Measurements from ENCODE around the gene POLL.

Gene POLL

GRCh38 chr10:101579516-101579870 is 8.6 kb downstream of the POLL start:
- CTCF ChIA-PET = interaction anchor here (1.4 to 13.1 kb wide), 4 partner anchors 9 to 418 kb away, joined by 3 to 116 read pairs (median 6); no protein-coding TSS in a partner anchor
- DNase-seq (ENCODE audit: extremely low spot score) = no peak
- POLR2A ChIA-PET = interaction anchor here (1.4 kb wide), 1 partner anchor 16 kb away, joined by 3 read pairs; no protein-coding TSS in a partner anchor
- no peak for TF ChIP-seq CTCF (IDR thresholded peaks at IDR 0.05; ENCODE audit: control extremely low read depth, extremely low read depth, low read depth, missing control alignments)

GRCh38 chr10:101578803-101579515 is 9.1 kb downstream of the POLL start:
- no peak for DNase-seq (ENCODE audit: extremely low spot score)
- ChIA-PET POLR2A (interaction anchor here (1.4 kb wide), 1 partner anchor 17 kb away, joined by 3 read pairs; no protein-coding TSS in a partner anchor), CTCF (interaction anchor here (1.4 to 13.1 kb wide), 4 partner anchors 8 to 418 kb away, joined by 3 to 116 read pairs (median 6); partner anchors contain the start of genes DPCD and POLL)
- no peak for TF ChIP-seq CTCF (IDR thresholded peaks at IDR 0.05; ENCODE audit: control extremely low read depth, extremely low read depth, low read depth, missing control alignments)

- TF ChIP-seq CTCF (IDR thresholded peaks at IDR 0.05; ENCODE audit: control extremely low read depth, extremely low read depth, low read depth, missing control alignments) = no peak
- ChIA-PET CTCF (interaction anchor here (0.9 to 13.1 kb wide), 4 partner anchors 7 to 364 kb away, joined by 3 to 116 read pairs (median 8); partner anchors contain the start of genes DPCD and POLL), POLR2A (no interaction called here)
- no peak for DNase-seq (ENCODE audit: extremely low spot score)
Measured at GRCh38 chr10:101578192-101578591, 9.9 kb downstream of the POLL start.

- TF ChIP-seq CTCF (IDR thresholded peaks at IDR 0.05; ENCODE audit: control extremely low read depth, extremely low read depth, low read depth, missing control alignments) = no peak
- no peak for DNase-seq (ENCODE audit: extremely low spot score)
- ChIA-PET POLR2A (no interaction called here), CTCF (interaction anchor here (0.9 to 13.1 kb wide), 6 partner anchors 6 to 363 kb away, joined by 3 to 116 read pairs (median 6); partner anchors contain the start of genes DPCD and POLL)
Measured at GRCh38 chr10:101577121-101577871, 10.8 kb downstream of the POLL start.

- TF ChIP-seq CTCF (IDR thresholded peaks at IDR 0.05; ENCODE audit: control extremely low read depth, extremely low read depth, low read depth, missing control alignments) = no peak
- POLR2A ChIA-PET = no interaction called here
- DNase-seq (ENCODE audit: extremely low spot score) = no peak
- CTCF ChIA-PET = interaction anchor here (1.2 to 2.9 kb wide), 3 partner anchors 9 to 362 kb away, joined by 3 to 10 read pairs (median 4); no protein-coding TSS in a partner anchor
Measured at GRCh38 chr10:101576211-101576863, 11.7 kb downstream of the POLL start.

Measured in GM10248 (cell line).